GM21367 (cell line): Measurements from ENCODE around the gene ENTPD7.
"Not testable (repeated sequence)": the region's sequence is repeated elsewhere in the genome, so short reads cannot be mapped to it uniquely, and the experiment has no call there.

Experiments used
- ATAC-seq: cut with Tn5 transposase; IDR thresholded peaks from one replicate; pipeline ENCODE4 v1.9.1; 2021; ENCODE audit not compliant: unreplicated experiment

The ENTPD7 gene, protein sequence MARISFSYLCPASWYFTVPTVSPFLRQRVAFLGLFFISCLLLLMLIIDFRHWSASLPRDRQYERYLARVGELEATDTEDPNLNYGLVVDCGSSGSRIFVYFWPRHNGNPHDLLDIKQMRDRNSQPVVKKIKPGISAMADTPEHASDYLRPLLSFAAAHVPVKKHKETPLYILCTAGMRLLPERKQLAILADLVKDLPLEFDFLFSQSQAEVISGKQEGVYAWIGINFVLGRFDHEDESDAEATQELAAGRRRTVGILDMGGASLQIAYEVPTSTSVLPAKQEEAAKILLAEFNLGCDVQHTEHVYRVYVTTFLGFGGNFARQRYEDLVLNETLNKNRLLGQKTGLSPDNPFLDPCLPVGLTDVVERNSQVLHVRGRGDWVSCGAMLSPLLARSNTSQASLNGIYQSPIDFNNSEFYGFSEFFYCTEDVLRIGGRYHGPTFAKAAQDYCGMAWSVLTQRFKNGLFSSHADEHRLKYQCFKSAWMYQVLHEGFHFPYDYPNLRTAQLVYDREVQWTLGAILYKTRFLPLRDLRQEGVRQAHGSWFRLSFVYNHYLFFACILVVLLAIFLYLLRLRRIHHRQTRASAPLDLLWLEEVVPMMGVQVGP

DNA sequence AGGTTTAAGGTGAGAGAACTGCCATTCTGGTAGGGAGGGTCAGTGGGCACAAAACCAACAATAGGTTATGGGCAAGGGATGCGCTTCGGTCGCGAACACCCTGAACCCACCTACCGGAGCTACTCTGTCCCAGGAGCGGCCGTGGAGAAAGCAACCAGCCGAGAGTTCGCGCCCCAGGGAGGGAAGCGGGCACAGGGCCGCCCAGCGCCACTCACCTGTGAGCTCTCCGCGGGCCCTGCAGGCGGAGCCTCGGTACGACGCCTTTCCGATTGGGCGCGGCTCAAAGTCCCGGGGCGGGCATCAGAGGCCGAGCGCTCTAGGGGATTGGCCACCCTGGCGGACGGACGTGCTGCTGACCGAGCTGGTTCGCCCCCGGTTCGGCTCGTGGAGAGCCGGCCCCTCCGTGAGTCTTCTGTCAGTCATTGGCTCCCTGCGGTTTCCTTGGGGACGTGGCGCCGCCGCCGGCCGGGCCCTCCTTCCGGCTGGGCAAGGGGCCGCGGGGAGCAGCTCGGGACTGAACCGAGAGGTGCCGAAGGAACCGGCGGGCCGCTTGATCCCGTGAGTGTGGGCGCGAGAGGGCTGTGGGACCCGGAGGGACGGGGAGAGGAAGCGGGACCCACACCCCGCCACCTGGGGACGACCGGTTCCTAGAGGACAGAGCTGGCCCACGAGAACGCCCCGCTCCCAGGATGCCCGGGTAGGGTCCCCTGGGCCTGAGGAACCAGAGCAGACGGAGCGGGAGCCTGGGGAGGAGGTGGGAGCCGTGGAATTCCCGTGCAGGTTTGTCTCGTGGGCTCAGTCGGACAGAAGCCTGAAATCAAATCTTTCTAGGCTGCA, at the start of gene ENTPD7:
ENTPD7 (plus strand) TSS at position 479 of the 837 bp plus-strand sequence. CDS start 448 bp downstream, outside the sequence.
- ATAC-seq, result peak; percentile 99

DNA sequence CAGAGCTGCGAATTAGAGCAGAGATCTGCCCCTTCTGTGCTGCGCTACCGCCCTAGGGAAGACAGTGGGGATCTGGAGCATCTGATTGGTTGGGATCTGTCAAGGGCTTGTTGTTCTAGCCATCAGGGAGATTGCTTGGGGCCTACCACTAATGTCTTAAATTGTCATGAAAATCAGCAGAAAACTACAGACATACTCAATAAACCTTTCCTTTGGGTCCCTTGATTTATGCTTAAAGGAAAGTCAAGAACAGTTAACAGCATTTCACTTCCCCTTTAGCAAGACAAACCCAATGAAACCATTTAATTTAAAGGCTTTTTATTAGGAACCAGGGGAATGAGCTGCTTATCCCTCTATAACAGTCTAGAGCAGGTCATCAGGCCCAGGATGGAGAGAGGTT, 49.1 kb upstream of the ENTPD7 start:
- ATAC-seq, result no peak

DNA sequence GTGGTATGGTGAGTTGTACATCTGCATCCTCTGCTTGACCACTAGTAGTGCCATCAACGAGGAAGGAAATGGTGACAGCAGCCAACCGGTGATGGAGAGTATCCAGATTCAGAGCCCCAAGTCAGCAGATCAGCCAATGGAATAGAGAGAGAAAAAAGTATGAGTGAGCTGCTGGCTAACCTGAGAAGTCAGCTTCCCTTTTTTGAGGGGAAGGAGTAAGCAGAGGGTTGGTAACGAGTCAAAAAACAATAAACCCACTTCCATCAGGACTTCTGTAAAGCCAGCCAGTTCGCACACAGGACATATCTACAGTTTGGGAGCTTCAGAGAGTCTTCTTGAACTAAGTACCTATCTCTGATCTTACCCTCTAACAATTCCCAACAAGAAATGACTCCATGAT, 48.0 kb upstream of the ENTPD7 start:
- no peak for ATAC-seq

DNA sequence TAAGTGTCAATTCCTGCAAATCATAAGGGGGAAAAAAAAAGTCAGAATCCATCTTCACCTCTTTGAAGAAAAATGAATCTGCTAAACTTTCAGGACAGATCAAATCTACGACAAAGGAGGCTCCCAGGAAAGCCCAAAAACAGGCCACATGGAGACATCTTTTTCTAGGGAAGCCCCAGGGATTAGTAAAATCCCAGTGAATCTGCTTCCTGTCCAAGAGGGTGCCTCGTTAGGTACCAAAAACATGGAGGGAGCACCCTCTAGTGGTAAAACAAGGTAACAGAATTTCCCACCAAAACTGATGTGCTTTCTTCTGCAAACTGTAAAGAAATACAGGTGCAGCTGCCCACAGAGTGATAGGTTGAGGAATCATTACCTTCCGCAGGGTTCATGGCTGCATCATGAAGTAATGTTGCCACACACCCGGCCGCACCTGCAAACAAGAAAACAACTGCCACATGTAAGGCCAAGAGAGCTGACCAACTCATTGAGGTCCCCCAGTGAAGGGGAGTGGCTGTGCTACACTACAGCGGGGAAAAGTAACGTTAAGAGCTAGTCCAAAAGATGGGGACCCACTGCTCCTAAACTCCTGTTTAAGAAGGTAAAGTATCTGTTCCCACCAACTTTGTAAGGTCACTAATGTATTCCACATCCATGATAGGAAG, 47.0 kb upstream of the ENTPD7 start:
- ATAC-seq, result no peak

DNA sequence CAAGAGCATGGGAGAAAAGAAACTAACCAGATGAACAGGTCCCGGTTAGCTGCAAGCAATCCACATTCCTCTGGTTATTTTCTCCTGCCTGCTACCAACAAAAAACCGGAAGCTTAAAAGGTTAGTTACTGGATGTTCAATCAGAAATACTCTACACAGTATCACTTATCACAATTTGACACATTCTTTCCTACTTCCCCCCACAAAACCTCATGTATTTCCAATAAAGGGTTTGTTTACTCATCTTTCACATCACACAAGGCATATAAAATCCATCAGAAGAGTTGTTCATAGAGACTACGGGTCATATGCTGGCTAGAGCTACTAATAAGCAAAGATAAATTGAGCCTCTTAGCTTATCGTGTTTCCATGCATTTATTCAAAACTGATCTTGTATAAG, 43.9 kb upstream of the ENTPD7 start:
- ATAC-seq, result no peak

DNA sequence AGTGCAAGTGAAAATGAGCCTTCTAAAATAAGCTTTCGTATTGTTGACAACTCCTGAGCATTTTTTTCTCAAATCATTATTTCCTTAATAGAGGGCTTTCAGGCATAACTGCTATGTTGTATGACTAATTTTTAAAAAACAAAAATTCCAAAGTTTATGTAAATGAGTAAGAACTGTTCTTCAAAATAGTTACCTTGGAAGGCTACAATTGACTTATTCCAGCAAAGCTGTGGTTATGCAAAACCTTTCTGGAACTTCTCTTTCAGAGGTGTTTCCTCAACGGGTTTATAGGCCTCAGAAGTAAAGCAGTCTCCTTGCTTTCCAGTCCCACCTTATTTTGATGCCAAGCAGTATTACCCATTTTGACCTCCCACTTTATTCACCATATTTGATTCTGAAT, 41.6 kb upstream of the ENTPD7 start:
- ATAC-seq, result no peak

DNA sequence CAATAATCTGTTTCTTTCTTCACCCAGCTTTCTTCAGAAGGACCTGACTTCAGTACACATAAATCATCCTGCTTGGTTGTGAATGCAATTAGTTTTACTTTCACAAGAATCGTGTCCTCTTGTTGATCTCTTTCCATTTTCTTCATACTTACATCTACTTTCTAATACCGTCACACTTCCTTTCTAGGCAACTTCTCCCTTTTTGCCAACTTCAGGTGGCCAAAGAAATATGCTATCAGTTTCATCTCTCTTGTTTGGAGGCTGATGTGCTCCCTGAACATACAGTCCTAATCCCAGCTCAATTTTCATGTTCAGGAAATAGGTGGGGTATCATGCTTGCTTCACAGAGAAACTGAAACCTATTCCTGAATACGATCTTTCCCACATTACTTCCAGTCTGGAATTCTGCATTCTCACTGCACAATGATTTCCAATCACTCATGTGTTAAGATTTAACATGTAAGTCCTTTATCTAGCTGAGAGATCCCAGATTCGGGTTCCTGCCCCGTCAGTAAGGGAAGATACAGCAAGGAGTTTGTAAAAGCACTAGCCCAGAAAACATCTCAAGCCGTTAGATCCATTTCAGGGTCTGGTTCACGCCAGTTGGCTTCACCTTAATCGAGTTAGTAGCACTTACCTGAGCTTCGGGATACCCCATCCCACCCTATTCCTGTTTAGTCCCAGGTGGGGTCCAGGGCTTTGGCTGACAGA, 40.1 kb upstream of the ENTPD7 start:
- ATAC-seq, result no peak

DNA sequence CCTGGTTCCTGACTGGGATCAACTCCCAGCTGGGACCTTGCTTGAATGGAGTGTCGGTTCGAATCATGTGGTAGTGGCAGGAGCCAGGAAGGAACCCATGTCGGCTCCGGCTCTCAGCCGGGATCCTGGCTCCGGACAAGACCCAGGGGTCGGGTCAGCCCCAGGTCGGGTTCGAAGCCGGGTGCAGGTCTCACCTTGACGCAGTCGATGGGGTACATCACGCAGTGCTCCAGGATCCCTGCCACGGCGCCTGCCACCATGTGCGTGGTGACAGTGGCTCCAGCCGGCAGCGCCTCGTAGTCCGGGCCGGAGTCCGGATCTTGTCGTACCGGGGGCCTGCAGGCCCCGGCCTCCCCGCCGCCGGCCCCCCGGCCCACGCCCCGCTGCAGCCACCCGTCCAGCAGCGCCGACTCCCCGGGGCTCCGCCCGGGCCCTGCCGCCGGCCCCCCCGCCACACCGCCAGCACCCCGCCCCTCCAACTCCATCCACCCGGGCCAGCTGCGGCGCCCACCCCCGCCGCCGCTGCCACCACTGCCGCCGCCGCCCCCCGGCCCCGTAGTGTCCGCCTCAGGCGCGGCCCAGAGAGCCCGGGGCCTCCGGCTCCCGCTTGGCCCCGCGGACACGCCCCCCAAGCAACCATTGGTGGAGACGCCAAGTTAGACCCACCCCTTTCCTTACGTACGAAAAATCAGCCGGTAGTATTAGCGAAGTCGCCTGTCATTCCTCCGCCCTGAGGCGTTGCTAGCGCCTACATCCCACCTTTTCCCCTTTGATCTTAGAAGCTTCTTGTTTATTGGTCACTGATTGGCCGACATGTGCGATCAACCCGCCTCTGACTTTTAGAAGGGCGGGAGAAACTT, 39.2 kb upstream of the ENTPD7 start, which contains the start of gene SLC25A28:
SLC25A28 (minus strand) TSS at position 589 of the 860 bp plus-strand sequence; CDS start at position 485, 104 bp downstream.
- peak; percentile 78 for ATAC-seq

DNA sequence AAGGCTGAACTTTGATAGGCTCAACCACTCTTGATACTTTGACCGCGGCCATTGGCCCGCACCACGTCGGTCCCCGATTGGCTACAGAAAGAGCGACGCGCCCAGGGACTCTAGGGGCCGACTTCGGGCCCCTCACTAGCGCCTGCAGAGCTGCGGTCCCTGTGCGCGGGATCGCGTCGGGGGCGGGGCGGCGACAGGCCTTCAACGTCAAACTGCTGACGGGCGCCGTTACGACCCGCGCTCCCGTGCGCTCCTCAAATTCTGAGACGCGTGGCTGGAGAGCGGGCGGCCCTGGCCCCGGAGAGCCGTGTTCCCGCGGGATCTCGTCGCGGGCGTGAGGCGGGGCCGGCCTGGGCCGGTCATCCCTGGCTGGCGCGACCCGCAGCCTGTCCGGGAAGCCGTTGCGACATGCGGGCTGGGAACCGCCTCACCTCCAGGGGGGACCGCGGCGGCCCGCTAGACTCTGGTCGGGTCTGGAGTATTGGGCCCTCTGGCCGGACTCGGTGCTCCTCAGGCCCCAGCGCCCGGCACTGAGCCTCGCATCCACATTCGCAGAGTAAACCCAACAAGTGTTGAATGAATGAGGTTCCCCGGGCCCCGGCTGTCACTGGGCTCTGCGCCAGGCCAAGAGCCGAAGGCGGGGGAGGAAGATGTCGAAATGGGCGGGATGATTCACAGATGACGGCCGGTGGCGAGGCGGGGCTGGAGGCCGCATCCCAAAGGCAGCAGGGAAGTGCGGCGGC, 38.4 kb upstream of the ENTPD7 start:
- peak; percentile 78 for ATAC-seq

DNA sequence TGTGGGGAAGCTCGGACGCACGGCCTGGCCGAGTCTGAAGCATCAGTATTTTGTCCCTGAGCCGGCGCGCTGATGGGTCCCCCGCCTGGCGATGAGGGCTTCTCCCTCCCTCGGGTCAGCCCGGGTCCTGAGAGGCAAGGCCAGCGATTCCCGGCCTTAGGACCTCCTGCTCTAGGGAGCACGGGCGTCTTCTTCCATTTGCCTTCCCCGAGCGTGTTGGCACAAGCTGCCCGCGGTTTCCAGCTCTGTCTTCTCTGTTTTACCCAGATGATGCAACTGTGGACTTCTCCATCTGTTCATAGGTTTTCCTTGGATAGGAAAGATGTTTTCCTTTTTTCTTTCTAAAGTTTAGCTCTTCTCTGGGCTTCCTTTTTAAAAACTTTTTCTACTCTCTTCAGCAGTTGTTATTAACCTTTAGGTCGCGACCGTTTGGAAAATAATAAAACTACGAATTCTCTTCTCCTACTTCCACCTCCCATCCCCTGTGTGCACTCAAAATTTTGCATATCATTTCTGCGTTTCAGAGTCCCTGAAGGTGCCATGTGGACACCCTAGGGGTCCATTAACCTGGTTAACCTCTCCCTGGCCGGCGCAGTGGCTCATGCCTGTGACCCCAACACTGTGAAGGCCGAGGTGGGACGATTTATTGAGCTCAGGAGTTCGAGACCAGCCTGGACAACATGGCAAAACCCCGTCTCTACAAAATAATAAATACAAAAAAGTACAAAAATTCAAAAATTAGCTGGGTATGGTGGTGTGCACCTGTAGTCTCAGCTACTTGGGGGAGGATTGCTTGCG, 37.7 kb upstream of the ENTPD7 start:
- no peak for ATAC-seq

DNA sequence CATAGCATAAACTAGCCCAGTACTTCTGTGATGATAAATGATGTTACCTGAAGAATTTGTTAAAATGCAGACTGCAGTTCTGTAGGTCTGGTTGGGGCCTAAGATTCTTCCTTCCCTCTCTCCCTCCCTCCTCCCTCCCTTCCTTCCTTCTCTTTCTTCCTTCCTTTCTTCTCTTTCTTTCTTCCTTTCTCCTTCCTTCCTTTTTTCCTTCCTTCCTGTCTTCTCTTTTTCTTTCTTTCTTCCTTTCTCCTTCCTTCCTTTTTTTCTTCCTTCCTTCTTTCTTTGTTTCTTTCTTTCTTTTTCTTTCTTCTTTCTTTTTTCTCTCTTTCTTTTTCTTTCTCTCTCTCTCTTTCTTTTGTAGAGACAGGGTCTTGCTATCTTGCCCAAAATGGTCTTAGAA, 35.4 kb upstream of the ENTPD7 start:
- ATAC-seq, result no peak

DNA sequence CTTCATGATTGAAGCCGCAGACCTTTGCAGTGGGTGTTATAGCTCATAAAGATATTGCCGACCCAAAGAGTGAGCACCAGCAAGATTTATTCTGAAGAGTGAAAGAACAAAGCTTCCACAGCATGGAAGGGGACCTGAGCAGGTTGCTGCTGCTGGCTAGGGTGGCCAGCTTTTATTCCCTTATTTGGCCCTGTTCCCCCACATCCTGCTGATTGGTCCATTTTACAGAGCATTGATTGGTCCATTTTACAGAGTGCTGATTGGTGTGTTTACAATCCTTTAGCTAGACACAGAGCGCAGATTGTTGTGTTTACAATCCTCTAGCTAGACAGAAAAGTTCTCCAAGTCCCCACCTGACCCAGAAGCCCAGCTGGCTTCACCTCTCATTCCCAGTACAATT, 34.2 kb upstream of the ENTPD7 start:
- ATAC-seq, result not testable (repeated sequence)

DNA sequence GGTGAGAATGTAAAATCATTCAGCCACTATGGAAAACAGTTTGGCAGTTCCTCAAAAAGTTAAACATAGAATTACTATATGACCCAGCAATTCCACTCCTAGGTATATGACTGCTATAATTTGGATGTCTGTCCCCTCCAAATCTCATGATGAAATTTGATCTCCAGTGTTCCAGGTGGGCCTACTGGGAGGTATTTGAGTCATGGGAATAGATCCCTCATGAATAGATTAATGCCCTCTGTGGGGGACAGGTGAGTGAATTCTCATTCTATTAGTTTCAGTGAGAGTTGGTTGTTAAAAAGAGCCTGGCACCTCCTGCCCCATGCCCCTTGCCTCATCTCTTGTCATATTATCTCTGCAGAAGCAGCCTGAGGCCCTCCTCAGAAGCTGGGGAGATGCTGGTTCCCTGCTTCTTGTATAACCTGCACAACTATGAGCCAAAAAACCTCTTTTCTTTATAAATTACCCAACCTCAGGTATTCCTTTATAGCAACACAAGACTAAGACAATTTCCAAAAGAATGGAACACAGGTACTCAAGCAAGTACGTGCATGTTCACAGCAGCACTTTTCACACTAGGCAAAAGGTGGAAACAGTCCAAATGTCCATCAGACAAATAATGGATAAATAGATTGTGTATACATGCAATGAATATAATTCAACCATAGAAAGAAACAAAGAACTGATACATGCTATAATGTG, 30.2 kb upstream of the ENTPD7 start:
- no peak for ATAC-seq

DNA sequence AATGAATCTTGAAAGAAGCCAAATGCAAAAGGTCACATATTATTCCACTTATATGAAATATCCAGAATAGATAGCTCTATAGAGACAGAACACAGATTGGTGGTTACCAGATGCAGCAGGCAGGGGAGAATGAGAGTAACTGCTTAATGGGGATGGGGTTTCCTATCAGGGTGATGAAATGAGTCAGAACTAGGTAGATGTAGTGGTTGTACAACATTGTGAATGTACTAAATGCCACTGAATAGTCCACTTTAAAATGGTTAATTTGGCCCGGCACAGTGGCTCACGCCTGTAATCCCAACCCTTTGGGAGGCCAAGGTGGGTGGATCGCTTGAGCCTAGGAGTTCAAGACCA, 29.7 kb upstream of the ENTPD7 start:
- ATAC-seq, result no peak

DNA sequence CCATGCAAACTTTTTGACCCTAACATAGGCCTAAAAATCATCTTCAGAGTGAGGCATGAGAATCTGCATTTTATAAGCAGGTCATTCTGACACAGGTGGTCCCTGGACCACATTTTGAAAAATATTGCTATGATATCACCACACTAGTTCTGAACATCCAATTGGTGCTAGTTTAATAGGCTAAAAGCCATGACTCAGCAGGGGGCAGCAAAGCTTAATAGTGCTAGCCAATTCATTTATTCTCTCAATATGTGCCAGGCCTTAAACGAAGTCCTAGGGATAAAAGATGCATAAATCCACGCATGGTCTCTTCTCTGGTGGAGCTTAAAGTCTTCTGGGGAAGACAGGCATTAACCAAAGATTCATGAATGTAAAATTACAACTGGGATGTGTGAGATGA, 28.9 kb upstream of the ENTPD7 start:
- no peak for ATAC-seq

DNA sequence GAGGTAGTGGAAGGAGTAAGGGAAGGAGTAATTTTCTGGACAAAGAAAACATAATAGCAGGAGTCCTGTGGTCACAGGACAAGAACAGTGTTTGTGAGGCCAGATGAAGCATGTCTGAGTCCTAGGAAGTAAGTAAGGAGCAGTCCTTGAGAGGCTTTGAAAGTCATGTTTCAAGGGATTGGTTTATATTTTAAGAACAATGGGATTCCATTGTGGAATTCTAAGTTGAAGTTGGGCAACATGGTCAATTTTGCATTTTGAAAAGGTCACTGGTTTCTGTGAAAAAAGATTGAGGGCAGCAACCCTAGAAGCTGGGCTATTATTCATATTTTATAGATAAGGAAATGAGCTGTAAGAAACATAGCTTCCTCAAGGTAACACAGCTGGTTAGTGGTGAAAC, 28.3 kb upstream of the ENTPD7 start:
- no peak for ATAC-seq

DNA sequence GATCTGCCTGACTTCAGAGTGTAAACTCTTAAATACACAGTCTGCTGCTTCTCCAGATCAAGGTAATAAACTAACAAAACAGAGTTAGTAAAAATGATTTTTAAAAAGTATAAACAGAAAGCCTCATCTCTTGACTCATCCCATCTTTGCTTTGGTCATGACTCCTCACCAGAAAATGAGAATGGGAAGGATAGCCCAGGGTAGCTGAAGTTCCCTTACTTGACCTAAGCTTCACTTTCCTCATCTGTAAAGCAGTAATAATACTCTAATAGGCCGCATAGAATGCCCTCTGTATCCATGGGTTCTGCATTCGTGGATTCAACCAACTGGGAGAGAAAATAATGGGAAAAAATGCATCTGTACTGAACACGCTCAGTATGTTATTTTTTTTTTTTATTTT, 27.8 kb upstream of the ENTPD7 start:
- ATAC-seq, result no peak

DNA sequence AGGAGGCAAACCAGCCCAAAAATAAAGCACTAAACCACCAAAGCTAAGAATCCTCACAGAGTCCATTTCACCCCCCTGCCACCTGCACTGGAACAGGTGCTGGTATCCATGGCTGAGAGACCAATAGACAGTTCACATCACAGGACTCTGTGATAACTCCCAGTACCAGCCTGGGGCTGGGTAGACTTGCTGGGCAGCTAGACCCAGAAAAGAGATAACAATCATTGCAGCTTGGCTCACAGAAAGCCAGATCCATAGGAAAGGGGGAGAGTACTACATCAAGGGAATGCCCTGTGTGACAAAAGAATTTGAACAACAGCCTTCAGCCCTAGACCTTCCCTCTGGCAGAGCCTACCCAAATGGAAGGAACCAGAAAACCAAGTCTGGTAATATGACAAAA, 25.5 kb upstream of the ENTPD7 start:
- ATAC-seq, result no peak
